ENCODE measurements around the gene MGME1. TPM values are rescaled to one million over a fixed set of nuclear protein-coding genes. Genes with fewer than 3 reads are reported as not detected.

The MGME1 gene
- total and polyA plus RNA-seq, 2 of the 13 experiments (the other 11 are each of a cell fraction or from before 2014, with no cell fraction given) = 36.7 to 66.6 TPM

DNA sequence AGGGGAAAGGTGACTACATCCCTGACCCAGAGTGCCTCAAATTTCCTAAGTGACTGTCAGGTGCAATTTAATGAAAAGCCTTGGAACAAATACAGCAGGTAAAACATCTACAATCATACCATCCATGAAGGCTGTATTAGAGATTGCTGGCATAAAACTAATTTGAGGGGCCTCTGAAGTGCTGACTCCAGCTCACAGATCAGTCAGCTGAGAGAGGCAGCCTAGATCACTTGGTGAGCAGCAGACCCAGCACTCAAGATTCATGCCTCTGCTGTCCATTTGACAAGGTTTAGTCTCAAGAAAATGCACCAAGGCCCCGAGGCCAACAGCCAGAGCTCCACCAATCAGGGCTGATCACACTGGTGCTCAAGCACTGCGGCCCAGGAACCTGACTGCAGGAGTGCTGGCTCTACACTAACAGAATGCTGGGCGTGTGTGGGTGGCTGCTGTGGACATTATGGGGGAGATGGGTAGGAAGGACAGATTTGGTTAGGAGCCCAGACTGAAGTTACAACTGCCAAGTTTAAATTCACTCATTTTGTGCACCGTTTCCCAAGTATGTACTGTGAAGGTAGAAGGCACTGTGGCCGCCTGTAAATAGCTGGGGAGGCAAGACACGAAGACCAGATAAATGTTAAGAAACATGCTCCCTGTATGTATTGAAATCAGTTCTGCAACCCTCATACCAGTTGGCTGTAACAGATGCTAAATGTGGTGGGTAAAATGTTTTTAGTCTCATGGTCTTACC is 28.4 kb upstream of the MGME1 start (continued):
- TF ChIP-seq, protein P1, sequence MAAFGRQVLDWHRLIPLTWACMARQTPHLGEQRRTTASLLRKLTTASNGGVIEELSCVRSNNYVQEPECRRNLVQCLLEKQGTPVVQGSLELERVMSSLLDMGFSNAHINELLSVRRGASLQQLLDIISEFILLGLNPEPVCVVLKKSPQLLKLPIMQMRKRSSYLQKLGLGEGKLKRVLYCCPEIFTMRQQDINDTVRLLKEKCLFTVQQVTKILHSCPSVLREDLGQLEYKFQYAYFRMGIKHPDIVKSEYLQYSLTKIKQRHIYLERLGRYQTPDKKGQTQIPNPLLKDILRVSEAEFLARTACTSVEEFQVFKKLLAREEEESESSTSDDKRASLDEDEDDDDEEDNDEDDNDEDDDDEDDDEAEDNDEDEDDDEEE (CRISPR knock-in tag; IDR thresholded peaks at IDR 0.05) = no peak
- TF ChIP-seq NFIB (CRISPR knock-in tag; IDR thresholded peaks at IDR 0.05; ENCODE audit: borderline replicate concordance) = no peak
- no peak; the same call in 1 of the 2 replicates for TF ChIP-seq MZF1 (CRISPR knock-in tag; IDR thresholded peaks at IDR 0.05; ENCODE audit: borderline replicate concordance)
- no peak for TF ChIP-seq CREB3 (CRISPR knock-in tag; IDR thresholded peaks at IDR 0.05)
- TF ChIP-seq ZNF609 (CRISPR knock-in tag; IDR thresholded peaks at IDR 0.05; ENCODE audit: borderline replicate concordance) = peak; percentile 53; the same call in 1 of the 2 replicates
- TF ChIP-seq ZNF766 (CRISPR knock-in tag; IDR thresholded peaks at IDR 0.05; ENCODE audit: borderline replicate concordance) = 0 out of 2 replicates have a peak, but pooled peaks have one; percentile 24
- no peak for TF ChIP-seq ZNF652 (CRISPR knock-in tag; IDR thresholded peaks at IDR 0.05; ENCODE audit: borderline replicate concordance, low read depth)
- peak; percentile 81; the same call in 1 of the 2 replicates for TF ChIP-seq ZC3H13 (CRISPR knock-in tag; IDR thresholded peaks at IDR 0.05)
- no peak for TF ChIP-seq JUND (CRISPR knock-in tag; IDR thresholded peaks at IDR 0.05)
- TF ChIP-seq ZNF713 (CRISPR knock-in tag; IDR thresholded peaks at IDR 0.05) = no peak
- TF ChIP-seq MEIS2 (CRISPR knock-in tag; IDR thresholded peaks at IDR 0.05) = no peak; the same call in 1 of the 2 replicates
- no peak for TF ChIP-seq CHD4 (IDR thresholded peaks at IDR 0.05; ENCODE audit: borderline replicate concordance, low read length)
- no peak for TF ChIP-seq HMG20B (CRISPR knock-in tag; conservative IDR thresholded peaks at IDR 0.05)
- TF ChIP-seq, protein P2, sequence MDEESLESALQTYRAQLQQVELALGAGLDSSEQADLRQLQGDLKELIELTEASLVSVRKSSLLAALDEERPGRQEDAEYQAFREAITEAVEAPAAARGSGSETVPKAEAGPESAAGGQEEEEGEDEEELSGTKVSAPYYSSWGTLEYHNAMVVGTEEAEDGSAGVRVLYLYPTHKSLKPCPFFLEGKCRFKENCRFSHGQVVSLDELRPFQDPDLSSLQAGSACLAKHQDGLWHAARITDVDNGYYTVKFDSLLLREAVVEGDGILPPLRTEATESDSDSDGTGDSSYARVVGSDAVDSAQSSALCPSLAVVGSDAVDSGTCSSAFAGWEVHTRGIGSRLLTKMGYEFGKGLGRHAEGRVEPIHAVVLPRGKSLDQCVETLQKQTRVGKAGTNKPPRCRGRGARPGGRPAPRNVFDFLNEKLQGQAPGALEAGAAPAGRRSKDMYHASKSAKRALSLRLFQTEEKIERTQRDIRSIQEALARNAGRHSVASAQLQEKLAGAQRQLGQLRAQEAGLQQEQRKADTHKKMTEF (CRISPR knock-in tag; IDR thresholded peaks at IDR 0.05) = no peak
- TF ChIP-seq IRF1 (CRISPR knock-in tag; IDR thresholded peaks at IDR 0.05; ENCODE audit: low read depth) = 0 out of 2 replicates have a peak, but pooled peaks have one; percentile 39
- TF ChIP-seq, protein P3, sequence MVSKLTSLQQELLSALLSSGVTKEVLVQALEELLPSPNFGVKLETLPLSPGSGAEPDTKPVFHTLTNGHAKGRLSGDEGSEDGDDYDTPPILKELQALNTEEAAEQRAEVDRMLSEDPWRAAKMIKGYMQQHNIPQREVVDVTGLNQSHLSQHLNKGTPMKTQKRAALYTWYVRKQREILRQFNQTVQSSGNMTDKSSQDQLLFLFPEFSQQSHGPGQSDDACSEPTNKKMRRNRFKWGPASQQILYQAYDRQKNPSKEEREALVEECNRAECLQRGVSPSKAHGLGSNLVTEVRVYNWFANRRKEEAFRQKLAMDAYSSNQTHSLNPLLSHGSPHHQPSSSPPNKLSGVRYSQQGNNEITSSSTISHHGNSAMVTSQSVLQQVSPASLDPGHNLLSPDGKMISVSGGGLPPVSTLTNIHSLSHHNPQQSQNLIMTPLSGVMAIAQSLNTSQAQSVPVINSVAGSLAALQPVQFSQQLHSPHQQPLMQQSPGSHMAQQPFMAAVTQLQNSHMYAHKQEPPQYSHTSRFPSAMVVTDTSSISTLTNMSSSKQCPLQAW (CRISPR knock-in tag; IDR thresholded peaks at IDR 0.05) = no peak
- no peak for TF ChIP-seq NPAS2 (CRISPR knock-in tag; IDR thresholded peaks at IDR 0.05; ENCODE audit: borderline replicate concordance)
- TF ChIP-seq ZNF850 (CRISPR knock-in tag; conservative IDR thresholded peaks at IDR 0.05) = no peak

All from HepG2 (cell line).